Vagina (tissue), 2 donors: Measurements from ENCODE around the gene CD34.

Experiments used
- POLR2A ChIP-seq, 2 donors: fragments of 450-650 bp; IDR thresholded peaks; one replicate each; pipeline ENCODE4 v1.6.1; 2017; ENCODE audit warnings: antibody characterized with exemption in 2 of 2, mild to moderate bottlenecking in 2 of 2, moderate library complexity in 2 of 2
- TF ChIP-seq, protein P1 (sequence below), 3 experiments: fragments of 450-650 bp in 2 of 3; fragments of 200-600 bp in 1 of 3; sonication (generic) in 1 of 3; IDR thresholded peaks; one replicate each; pipeline ENCODE4 v1.5.1; 2017 to 2019; ENCODE audit warnings: antibody characterized with exemption in 3 of 3, mild to moderate bottlenecking in 2 of 3, moderate library complexity in 2 of 3

DNA sequence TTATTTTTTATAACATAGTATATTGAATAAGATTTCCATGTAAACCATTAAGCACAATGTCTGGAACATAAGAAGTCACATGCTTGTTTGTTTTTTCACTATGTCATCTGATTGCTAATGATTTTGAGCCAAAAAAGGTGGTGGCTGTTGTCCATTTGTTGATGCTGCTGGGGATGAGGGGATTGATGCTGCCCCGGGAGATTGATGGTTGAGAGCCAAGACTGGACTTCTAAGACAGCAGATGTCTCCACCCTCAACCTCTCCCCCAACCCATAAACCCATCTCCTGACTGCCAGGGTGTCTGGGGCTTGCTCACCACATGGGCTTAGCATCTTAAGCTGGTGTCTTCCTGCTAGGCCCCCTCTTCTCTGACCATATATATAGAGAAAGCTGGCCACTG is 35.8 kb upstream of the CD34 start:
- TF ChIP-seq, protein P1, sequence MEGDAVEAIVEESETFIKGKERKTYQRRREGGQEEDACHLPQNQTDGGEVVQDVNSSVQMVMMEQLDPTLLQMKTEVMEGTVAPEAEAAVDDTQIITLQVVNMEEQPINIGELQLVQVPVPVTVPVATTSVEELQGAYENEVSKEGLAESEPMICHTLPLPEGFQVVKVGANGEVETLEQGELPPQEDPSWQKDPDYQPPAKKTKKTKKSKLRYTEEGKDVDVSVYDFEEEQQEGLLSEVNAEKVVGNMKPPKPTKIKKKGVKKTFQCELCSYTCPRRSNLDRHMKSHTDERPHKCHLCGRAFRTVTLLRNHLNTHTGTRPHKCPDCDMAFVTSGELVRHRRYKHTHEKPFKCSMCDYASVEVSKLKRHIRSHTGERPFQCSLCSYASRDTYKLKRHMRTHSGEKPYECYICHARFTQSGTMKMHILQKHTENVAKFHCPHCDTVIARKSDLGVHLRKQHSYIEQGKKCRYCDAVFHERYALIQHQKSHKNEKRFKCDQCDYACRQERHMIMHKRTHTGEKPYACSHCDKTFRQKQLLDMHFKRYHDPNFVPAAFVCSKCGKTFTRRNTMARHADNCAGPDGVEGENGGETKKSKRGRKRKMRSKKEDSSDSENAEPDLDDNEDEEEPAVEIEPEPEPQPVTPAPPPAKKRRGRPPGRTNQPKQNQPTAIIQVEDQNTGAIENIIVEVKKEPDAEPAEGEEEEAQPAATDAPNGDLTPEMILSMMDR (IDR thresholded peaks at IDR 0.05), result no peak
- TF ChIP-seq POLR2A (IDR thresholded peaks at IDR 0.05), result no peak
